GM12878 (cell line): ENCODE results near the gene MAEL. TPM values are rescaled to one million over a fixed set of nuclear protein-coding genes. Genes with fewer than 3 reads are reported as not detected.
A peak's percentile ranks its signal among the peaks of the same experiment; 100 is the strongest.

Source experiments
- ATAC-seq: fragments of 200-7000 bp; cut with Tn5 transposase; 3 replicates; pipeline ENCODE4 v1.9.1; 2020; ENCODE audit warnings: mild to moderate bottlenecking, moderate library complexity
- Bru-seq: library from RNA; stranded (reverse); fragments of 400-500 nt; gene quantifications from one replicate; lab custom pipeline; 2021; lab: Mats Ljungman, UMichigan
- BruChase-seq, 2 experiments: library from RNA; stranded (reverse); fragments of 400-500 nt; gene quantifications; one replicate each; lab custom pipeline; 2021; lab: Mats Ljungman, UMichigan
- BruUV-seq: library from RNA; stranded (reverse); fragments of 400-500 nt; replicated peaks from 2 replicates; lab custom pipeline; 2021; lab: Mats Ljungman, UMichigan
- CTCF ChIA-PET: fragments of 300-600 bp; sonication (Branson Sonifier 250); formaldehyde crosslinking; extraction: SDS; loops from one replicate; lab custom pipeline; 2021; ENCODE audit warnings: inconsistent platforms; lab: Yijun Ruan, JAX
- POLR2A ChIA-PET: fragments of 350-600 bp; formaldehyde crosslinking; extraction: SDS; loops from one replicate; lab custom pipeline; 2021; ENCODE audit warnings: inconsistent platforms; lab: Charles Lee
- RAD21 ChIA-PET: fragments of 300-600 bp; sonication (Branson Sonifier 250); formaldehyde crosslinking; loops from one replicate; lab custom pipeline; 2023; ENCODE audit warnings: antibody characterized with exemption; ENCODE audit not compliant: unreplicated experiment; lab: Charles Lee
- SMC1A ChIA-PET: fragments of 300-600 bp; sonication (Branson Sonifier 250); formaldehyde crosslinking; loops from one replicate; lab custom pipeline; 2023; ENCODE audit not compliant: unreplicated experiment, uncharacterized antibody; lab: Charles Lee
- DNase-seq: peaks from one replicate; pipeline ENCODE4 v3.0.0-alpha.2; 2011; ENCODE audit warnings: low read depth, low spot score
- FAIRE-seq: peaks from 3 replicates; lab custom pipeline; 2011; peaks lifted over from hg19 to GRCh38; lab: Jason Lieb, UNC
- H2AFZ ChIP-seq: 2 replicates; pipeline ENCODE4 v1.6.0; 2011; ENCODE audit warnings: low read depth, low read length, control low read depth; ENCODE audit not compliant: control insufficient read depth
- H3K27ac ChIP-seq: 2 replicates; pipeline ENCODE4 v1.5.1; 2011; ENCODE audit warnings: control low read depth; ENCODE audit not compliant: control insufficient read depth, insufficient read depth
- H3K27me3 ChIP-seq, 2 experiments: replicated peaks in 1 of 2; 2 replicates each; pipeline versions ENCODE4 v1.6.0 to v1.6.1; 2011; ENCODE audit warnings: low read length in 1 of 2; ENCODE audit not compliant: control insufficient read depth in 2 of 2, insufficient read depth in 2 of 2
- H3K36me3 ChIP-seq, 2 experiments: 2 replicates each; pipeline ENCODE4 v1.5.1; 2011; ENCODE audit warnings: low read length in 1 of 2; ENCODE audit not compliant: control insufficient read depth in 2 of 2, insufficient read depth in 2 of 2
- H3K4me1 ChIP-seq: 2 replicates; pipeline ENCODE4 v1.6.1; 2011; ENCODE audit warnings: mild to moderate bottlenecking, low read length, moderate library complexity, mixed read lengths; ENCODE audit not compliant: control insufficient read depth, insufficient read depth
- H3K4me2 ChIP-seq: 2 replicates; pipeline ENCODE4 v1.6.0; 2011; ENCODE audit warnings: control low read depth; ENCODE audit not compliant: control insufficient read depth, insufficient read depth
- H3K4me3 ChIP-seq: fragments of 200-600 bp; sonication (generic); 2 replicates; pipeline ENCODE4 v1.5.1; 2016
- H3K79me2 ChIP-seq: 2 replicates; pipeline ENCODE4 v1.6.0; 2011; ENCODE audit warnings: low read length; ENCODE audit not compliant: control insufficient read depth, insufficient read depth
- H3K9ac ChIP-seq: 2 replicates; pipeline ENCODE4 v1.8.0; 2011; ENCODE audit warnings: low read length, control low read depth, mixed read lengths; ENCODE audit not compliant: control insufficient read depth, insufficient read depth
- H3K9me3 ChIP-seq: replicated peaks from 3 replicates; pipeline ENCODE4 v1.5.1; 2011; ENCODE audit warnings: mild to moderate bottlenecking, low read length; ENCODE audit not compliant: control insufficient read depth, insufficient read depth
- H4K20me1 ChIP-seq: 2 replicates; pipeline ENCODE4 v1.6.0; 2011; ENCODE audit not compliant: control insufficient read depth, insufficient read depth
- CBX5 ChIP-seq: sonication (generic); IDR thresholded peaks from 2 replicates; pipeline ENCODE4 v1.6.1; 2016; ENCODE audit warnings: low read depth, moderate library complexity, mild to moderate bottlenecking, inconsistent platforms
- CREM ChIP-seq: IDR thresholded peaks from 2 replicates; pipeline ENCODE4 v1.6.1; 2014; ENCODE audit warnings: antibody characterized with exemption, low read depth
- EP300 ChIP-seq, 2 experiments: fragments of 150-350 bp in 1 of 2; IDR thresholded peaks; 2 replicates each; pipeline ENCODE4 v1.6.1; 2011 to 2012; ENCODE audit warnings: low read depth in 2 of 2, low read length in 2 of 2, borderline replicate concordance in 1 of 2, improper control_type of control experiment in 1 of 2, inconsistent platforms in 1 of 2; ENCODE audit not compliant: control insufficient read depth in 1 of 2
- HCFC1 ChIP-seq: fragments of 150-350 bp; IDR thresholded peaks from 2 replicates; pipeline ENCODE4 v1.6.1; 2014; ENCODE audit warnings: low read length
- KAT2A ChIP-seq: conservative IDR thresholded peaks from 2 replicates; pipeline ENCODE4 v1.6.1; 2011; ENCODE audit warnings: low read depth, low read length; ENCODE audit not compliant: control insufficient read depth
- NBN ChIP-seq: fragments of 450-650 bp; IDR thresholded peaks from 2 replicates; pipeline ENCODE4 v1.6.1; 2016
- PML ChIP-seq: IDR thresholded peaks from 2 replicates; pipeline ENCODE4 v1.6.1; 2012; ENCODE audit warnings: low read length, inconsistent platforms
- POLR2AphosphoS5 ChIP-seq: IDR thresholded peaks from 2 replicates; pipeline ENCODE4 v1.6.1; 2011; ENCODE audit warnings: mild to moderate bottlenecking, low read length, inconsistent platforms
- SMAD1 ChIP-seq: fragments of 450-650 bp; IDR thresholded peaks from 2 replicates; pipeline ENCODE4 v1.6.1; 2018; ENCODE audit warnings: mild to moderate bottlenecking, low read depth; ENCODE audit not compliant: partially characterized antibody
- SMARCA5 ChIP-seq: fragments of 450-650 bp; IDR thresholded peaks from 2 replicates; pipeline ENCODE4 v1.6.1; 2017; ENCODE audit warnings: mild to moderate bottlenecking
- SREBF2 ChIP-seq: IDR thresholded peaks from 2 replicates; pipeline ENCODE4 v1.6.1; 2012; ENCODE audit warnings: mild to moderate bottlenecking, low read length
- ZNF24 ChIP-seq: fragments of 450-650 bp; IDR thresholded peaks from 2 replicates; pipeline ENCODE4 v1.6.1; 2017; ENCODE audit warnings: antibody characterized with exemption, mild to moderate bottlenecking
- WGBS: methylation state at CpG from one replicate; pipeline ENCODE4 v1.1.6; 2016; ENCODE audit warnings: low lambda C conversion rate; ENCODE audit not compliant: insufficient replicate concordance, insufficient coverage; ENCODE audit errors: missing lambda C conversion rate; 5-methylcytosine and 5-hydroxymethylcytosine counted together
- in situ Hi-C: fragments of 300-500 bp; cut with MboI; formaldehyde crosslinking; loops from 9 replicates; pipeline ENCODE4 v1.14.3; 2018; ENCODE audit warnings: mixed read lengths
- intact Hi-C: fragments of 100-400 bp; cut with micrococcal nuclease; formaldehyde crosslinking; loops from one replicate; pipeline ENCODE4 v1.14.2; 2022; ENCODE audit not compliant: unreplicated experiment
- long read RNA-seq, 2 experiments: library from polyadenylated mRNA; unstranded; transcript quantifications; one replicate each; pipeline ENCODE4 v2.0.0, GENCODE V29; 2019 to 2020
- polyA minus RNA-seq, 3 experiments: library from RNA; depleted of rRNA, polyadenylated mRNA; stranded (reverse); fragments of >200 nt; gene quantifications; 2 replicates each; pipeline ENCODE4 v1.2.3, GENCODE V29; 2011
- polyA plus RNA-seq, 11 experiments: library from polyadenylated mRNA; depleted of rRNA in 4 of 11; unstranded in 6 of 11; stranded (reverse) in 5 of 11; fragments of >200 nt; fragmentation: Nextera tagmentation in 4 of 11; fragmentation: Illumina TruSeq in 1 of 11; extraction: Ambion mirVana in 4 of 11; extraction: Trizol in 1 of 11; gene quantifications; 1 replicate in 1 of 11; 2 replicates in 10 of 11; pipeline versions ENCODE4 v1.2.1 to v1.2.3, GENCODE V29; 2011 to 2016; ENCODE audit warnings: inconsistent platforms in 2 of 11, missing spikeins in 2 of 11, low read depth in 1 of 11
- total RNA-seq, 4 experiments: library from RNA; depleted of rRNA in 3 of 4; stranded (reverse); fragments of >200 nt in 3 of 4; fragmentation: Illumina TruSeq in 1 of 4; extraction: Trizol in 1 of 4; gene quantifications; 2 replicates each; pipeline versions ENCODE4 v1.2.1 to v1.2.3, GENCODE V29; 2013 to 2021
- TF ChIP-seq, protein P1 (sequence below): fragments of 450-650 bp; IDR thresholded peaks from 2 replicates; pipeline ENCODE4 v1.6.1; 2017; ENCODE audit warnings: mild to moderate bottlenecking, low read depth, inconsistent platforms; ENCODE audit not compliant: poor library complexity, severe bottlenecking
- TF ChIP-seq, protein P2 (sequence below): IDR thresholded peaks from 2 replicates; pipeline ENCODE4 v1.6.1; 2012; ENCODE audit warnings: mild to moderate bottlenecking, low read depth, low read length

The MAEL gene
- not detected in 2 replicates for total RNA-seq (2013; cell fraction: nucleolus; rRNA removed)
- total RNA-seq (2014; rRNA removed) (0.11 and 0.16 TPM in 2 replicates), total RNA-seq (2014; rRNA removed; fragmentation: Illumina TruSeq; extraction: Trizol) (0.14 and 0.40 TPM in 2 replicates), total RNA-seq (2021) (0.10 and 0.27 TPM in 2 replicates), polyA plus RNA-seq (2011; rRNA removed) (not detected in 2 replicates), polyA plus RNA-seq (2014; fragmentation: Illumina TruSeq; extraction: Trizol) (0.34 and 0.44 TPM in 2 replicates), polyA plus RNA-seq (2014; fragmentation: Nextera tagmentation; extraction: Ambion mirVana) (under 1 TPM; 0.11 to 0.43 TPM), polyA plus RNA-seq (2014; rRNA removed) (0.10 and 0.17 TPM in 2 replicates), polyA plus RNA-seq (2016; fragmentation: Nextera tagmentation; extraction: Ambion mirVana) (under 1 TPM in 1 of 2 experiments, not detected in 1; 0.31 TPM), polyA minus RNA-seq (2011; rRNA and poly(A)+ RNA removed) (not detected in 2 replicates), Bru-seq, nascent RNA (percentile 8 among the genes with signal in this experiment), BruChase-seq, experiment 1, labeled RNA remaining after a 6-hour chase (percentile 2 among the genes with signal in this experiment), BruChase-seq, experiment 2, labeled RNA remaining after a 2-hour chase (not detected)
- 0.55 TPM for polyA plus RNA-seq (2011; ENCODE audit: low read depth)
- polyA plus RNA-seq (2011; cell fraction: cytosol; rRNA removed) = not detected in 2 replicates
- not detected in 2 replicates for polyA plus RNA-seq (2011; cell fraction: nucleus; rRNA removed)
- polyA plus RNA-seq (2012) = 0.70 and 1.0 TPM in 2 replicates
- not detected in 2 replicates for polyA minus RNA-seq (2011; cell fraction: cytosol; rRNA and poly(A)+ RNA removed)
- not detected in 2 replicates for polyA minus RNA-seq (2011; cell fraction: nucleus; rRNA and poly(A)+ RNA removed)
- long read RNA-seq, experiment 1 = 0 reads
- long read RNA-seq, experiment 2, partial matches to known transcripts = 0 of 1 reads
- long read RNA-seq, experiment 2, other reads (novel, unspliced or antisense) = 1 of 1 reads

DNA sequence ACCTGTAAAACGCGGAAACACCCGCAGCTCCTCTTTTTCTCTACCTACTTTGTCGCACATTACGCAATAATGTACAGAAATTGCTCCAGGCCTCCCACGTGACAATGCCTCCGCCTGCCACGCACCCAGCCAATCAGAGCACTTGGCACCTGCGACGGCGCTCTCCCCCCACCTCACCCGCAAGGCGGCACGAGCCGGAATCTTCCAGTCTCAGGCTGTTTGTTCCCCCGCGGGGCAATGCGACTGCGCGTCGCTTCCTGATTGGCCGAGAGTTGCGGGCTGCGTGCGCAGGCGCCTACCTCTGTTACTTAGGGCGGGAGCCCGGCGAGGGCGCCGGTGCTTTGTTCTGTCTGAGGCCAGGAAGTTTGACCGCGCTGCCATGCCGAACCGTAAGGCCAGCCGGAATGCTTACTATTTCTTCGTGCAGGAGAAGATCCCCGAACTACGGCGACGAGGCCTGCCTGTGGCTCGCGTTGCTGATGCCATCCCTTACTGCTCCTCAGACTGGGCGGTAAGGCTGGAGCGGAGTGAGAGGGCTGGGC lies at the start of gene MAEL:
Gene MAEL, plus strand, starts transcription at position 307 of the 542 bp plus-strand sequence. Its CDS starts 73 bp downstream, at position 380.
- ATAC-seq = no peak
- no peak within 1 kb of the TSS for H2AFZ ChIP-seq
- H3K27ac ChIP-seq = no peak within 1 kb of the TSS
- H4K20me1 ChIP-seq = no peaks in the 10 kb centered on the region
- H3K9me3 ChIP-seq = no peaks in the 10 kb centered on the region
- TF ChIP-seq EP300 (IDR thresholded peaks at IDR 0.05; ENCODE audit: borderline replicate concordance in 1 of 2, control insufficient read depth in 1 of 2, low read depth in 2 of 2, low read length in 2 of 2) = no peak
- TF ChIP-seq, protein P1, sequence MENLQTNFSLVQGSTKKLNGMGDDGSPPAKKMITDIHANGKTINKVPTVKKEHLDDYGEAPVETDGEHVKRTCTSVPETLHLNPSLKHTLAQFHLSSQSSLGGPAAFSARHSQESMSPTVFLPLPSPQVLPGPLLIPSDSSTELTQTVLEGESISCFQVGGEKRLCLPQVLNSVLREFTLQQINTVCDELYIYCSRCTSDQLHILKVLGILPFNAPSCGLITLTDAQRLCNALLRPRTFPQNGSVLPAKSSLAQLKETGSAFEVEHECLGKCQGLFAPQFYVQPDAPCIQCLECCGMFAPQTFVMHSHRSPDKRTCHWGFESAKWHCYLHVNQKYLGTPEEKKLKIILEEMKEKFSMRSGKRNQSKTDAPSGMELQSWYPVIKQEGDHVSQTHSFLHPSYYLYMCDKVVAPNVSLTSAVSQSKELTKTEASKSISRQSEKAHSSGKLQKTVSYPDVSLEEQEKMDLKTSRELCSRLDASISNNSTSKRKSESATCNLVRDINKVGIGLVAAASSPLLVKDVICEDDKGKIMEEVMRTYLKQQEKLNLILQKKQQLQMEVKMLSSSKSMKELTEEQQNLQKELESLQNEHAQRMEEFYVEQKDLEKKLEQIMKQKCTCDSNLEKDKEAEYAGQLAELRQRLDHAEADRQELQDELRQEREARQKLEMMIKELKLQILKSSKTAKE = no peak
- TF ChIP-seq HCFC1 = no peak
- TF ChIP-seq ZNF24 = no peak
- TF ChIP-seq KAT2A = no peak
- TF ChIP-seq, protein P2, sequence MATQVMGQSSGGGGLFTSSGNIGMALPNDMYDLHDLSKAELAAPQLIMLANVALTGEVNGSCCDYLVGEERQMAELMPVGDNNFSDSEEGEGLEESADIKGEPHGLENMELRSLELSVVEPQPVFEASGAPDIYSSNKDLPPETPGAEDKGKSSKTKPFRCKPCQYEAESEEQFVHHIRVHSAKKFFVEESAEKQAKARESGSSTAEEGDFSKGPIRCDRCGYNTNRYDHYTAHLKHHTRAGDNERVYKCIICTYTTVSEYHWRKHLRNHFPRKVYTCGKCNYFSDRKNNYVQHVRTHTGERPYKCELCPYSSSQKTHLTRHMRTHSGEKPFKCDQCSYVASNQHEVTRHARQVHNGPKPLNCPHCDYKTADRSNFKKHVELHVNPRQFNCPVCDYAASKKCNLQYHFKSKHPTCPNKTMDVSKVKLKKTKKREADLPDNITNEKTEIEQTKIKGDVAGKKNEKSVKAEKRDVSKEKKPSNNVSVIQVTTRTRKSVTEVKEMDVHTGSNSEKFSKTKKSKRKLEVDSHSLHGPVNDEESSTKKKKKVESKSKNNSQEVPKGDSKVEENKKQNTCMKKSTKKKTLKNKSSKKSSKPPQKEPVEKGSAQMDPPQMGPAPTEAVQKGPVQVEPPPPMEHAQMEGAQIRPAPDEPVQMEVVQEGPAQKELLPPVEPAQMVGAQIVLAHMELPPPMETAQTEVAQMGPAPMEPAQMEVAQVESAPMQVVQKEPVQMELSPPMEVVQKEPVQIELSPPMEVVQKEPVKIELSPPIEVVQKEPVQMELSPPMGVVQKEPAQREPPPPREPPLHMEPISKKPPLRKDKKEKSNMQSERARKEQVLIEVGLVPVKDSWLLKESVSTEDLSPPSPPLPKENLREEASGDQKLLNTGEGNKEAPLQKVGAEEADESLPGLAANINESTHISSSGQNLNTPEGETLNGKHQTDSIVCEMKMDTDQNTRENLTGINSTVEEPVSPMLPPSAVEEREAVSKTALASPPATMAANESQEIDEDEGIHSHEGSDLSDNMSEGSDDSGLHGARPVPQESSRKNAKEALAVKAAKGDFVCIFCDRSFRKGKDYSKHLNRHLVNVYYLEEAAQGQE = no peak
- TF ChIP-seq NBN = no peak
- no peak for TF ChIP-seq SMARCA5
- no peak for TF ChIP-seq POLR2AphosphoS5
- TF ChIP-seq PML = no peak
- no peak for TF ChIP-seq SMAD1
- no peak for TF ChIP-seq SREBF2
- TF ChIP-seq CBX5 = no peak
- no peak for TF ChIP-seq CREM
- no peak within 1 kb of the TSS for H3K4me3 ChIP-seq
- ChIA-PET RAD21 (no interaction called here), POLR2A (no interaction called here), CTCF (no interaction called here), SMC1A (interaction anchor here (0.5 kb wide), 1 partner anchor 1006 kb away, joined by 3 read pairs; no protein-coding TSS in a partner anchor)
- in situ Hi-C loops (no loop called here), intact Hi-C loops (no loop called here)
- WGBS = 89% methylated on average over 42 of the region's 45 CpGs
- no peak within 1 kb of the TSS for H3K9ac ChIP-seq
- no peak for FAIRE-seq
- no peaks in the 10 kb centered on the region for H3K79me2 ChIP-seq
- BruUV-seq = no TSS peak
- no peaks in the 10 kb centered on the region for H3K4me1 ChIP-seq
- H3K4me2 ChIP-seq = no peak within 1 kb of the TSS
- DNase-seq = no peak
- no peaks in the 10 kb centered on the region; a peak in 1 of 4 replicates for H3K27me3 ChIP-seq
- H3K36me3 ChIP-seq = no peaks in the 10 kb centered on the region
